HG03457 (cell line): ENCODE measurements around the gene CARS1.

Experiments
- ATAC-seq: cut with Tn5 transposase; IDR thresholded peaks from one replicate; pipeline ENCODE4 v1.9.1; 2021; ENCODE audit warnings: moderate number of reproducible peaks; ENCODE audit not compliant: unreplicated experiment

Gene CARS1

GRCh38 chr11:3057069-3057963 lies at the start of gene CARS1:
TSS of gene CARS1 (minus strand) at chr11:3057423. CDS start at chr11:3057367, 56 bp downstream.
- peak; percentile 93 for ATAC-seq

DNA sequence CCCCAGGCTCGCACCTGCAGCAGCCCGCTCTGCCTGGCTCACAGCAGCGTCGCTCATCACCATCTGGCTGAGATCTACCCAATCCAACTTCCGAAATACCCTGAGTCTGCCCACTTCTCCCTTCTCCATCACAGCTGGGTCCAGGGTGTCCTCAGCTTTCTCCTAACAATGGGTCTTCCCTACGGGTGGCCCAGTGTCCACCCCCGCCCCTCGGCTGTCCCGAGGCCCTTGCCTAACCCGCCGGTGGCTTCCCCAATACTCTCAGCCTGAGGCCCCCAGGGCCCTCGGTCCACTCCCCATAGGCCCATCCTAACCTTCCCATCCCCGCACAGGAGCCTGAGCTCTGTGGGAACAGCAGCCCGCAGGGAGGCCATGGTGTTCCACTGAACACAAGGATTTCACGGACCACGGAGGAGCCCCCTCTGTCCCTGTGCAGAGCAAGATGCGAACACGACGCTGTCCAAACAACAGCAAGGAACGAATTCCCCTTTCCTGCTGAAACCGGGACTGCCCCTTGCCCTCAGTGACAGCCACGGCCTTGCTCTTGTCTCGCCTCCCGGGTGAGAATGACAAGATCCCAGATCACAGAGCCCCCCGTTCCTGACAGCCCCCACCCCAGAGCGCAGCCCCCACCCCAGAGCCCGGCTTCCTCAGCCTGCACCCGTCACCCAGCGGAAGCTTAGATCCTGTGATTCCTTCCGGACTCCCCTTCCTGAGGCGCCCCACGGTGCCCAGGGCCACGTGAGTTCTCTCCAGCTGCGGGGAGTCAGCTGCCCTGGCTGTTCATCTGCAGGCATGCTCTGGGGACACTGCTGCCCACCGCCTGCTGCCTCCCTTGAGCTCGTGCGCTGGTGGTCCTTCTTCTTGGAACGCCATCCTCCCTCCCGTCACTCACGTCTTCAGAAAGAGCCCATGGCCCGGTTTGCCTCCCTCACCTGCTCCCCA lies 48.8 kb upstream of the CARS1 start:
- no peak for ATAC-seq

DNA sequence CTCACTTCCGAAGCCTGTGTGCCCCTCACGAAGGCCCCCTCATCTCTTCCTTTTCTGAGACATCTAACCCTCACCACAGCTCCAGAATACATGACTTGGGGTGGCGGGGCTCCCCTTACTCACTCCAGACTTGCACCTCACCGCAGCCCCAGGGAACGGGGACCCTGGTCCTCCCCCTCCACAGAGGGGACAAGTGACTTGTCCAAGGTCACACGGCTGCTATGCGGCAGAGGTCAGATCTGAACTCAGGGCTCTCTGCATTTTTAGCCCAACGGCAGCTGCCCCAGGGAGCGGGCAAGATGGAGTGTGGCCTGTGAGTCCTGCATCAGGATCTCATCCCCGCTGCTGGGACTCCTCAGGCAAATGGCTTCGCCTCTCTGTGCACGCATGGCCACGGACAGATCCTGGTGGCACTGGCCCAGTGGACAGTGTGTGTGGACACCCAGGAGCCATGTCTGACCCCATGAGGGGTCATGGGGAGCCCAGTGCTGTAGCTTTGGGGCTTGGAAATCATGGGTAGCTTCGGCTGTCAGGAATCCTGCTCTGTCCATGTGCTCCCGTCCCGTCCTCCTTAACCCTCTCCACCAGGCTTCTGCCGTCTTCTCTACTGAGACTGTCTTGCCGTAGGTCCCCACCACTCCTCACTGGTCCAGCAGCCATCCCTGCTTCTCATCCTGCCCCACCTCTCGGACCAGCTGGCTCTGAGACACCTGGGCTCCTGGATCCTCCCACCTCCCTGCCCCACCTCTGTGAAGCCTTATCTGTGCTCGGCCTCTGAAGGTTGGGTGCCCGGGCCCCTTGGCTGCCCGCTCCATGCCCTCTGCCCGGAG lies 48.0 kb upstream of the CARS1 start:
- ATAC-seq = no peak

- no peak for ATAC-seq
These were observed 47.0 kb upstream of the CARS1 start for GRCh38 chr11:3104051-3104714.

GRCh38 chr11:3103076-3103475 lies 45.9 kb upstream of the CARS1 start:
- ATAC-seq = no peak

GRCh38 chr11:3102641-3102921 lies 45.4 kb upstream of the CARS1 start:
- no peak for ATAC-seq

GRCh38 chr11:3101921-3102640 lies 44.9 kb upstream of the CARS1 start:
- no peak for ATAC-seq

DNA sequence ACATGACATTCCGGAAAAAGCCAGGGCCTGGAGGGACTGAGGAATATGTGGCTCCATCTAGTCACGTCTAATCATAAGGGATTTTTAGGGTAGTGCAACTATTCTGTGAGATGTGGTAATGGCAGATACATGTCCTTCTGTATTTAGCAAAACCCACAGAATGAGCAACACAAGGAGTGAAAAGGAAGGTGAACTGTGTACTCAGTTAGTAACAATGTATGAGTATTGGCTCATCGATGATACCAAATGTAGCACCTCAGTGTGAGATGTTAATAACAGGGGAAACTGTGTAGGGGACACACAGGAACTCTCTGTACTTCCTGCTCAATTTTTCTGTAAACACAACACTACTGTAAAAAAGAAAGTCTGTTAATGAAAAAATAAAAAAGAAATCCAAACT lies 42.0 kb upstream of the CARS1 start:
- no peak for ATAC-seq

DNA sequence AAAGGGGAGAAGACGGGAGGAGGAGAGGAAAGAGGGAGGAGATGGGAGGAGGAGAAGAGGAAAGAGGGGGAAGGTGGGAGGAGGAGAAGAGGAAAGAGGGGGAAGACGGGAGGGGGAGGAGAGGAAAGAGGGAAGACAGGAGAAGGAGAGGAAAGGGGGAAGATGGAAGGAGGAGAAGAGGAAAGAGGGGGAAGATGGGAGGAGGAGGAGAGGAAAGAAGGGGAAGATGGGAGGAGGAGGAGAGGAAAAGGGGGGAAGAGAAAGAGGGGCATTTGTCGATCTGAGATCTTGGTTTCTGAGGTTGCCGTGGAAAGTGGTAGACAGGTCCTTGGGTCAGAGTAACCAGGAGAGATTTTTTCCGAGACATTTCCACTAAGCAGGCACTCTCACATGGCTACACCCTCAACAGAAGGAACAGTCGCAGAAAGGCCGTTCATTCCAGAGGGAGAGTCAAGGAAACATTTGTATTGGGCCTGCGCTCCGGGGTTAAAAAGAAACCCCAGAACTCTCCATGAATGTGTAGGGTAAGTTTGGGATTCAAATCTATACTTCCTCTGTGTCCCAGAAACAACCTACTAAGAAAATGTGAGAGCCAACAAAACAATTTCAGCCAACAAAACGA lies 39.8 kb upstream of the CARS1 start:
- ATAC-seq = no peak

- no peak for ATAC-seq
These were observed 38.6 kb upstream of the CARS1 start for GRCh38 chr11:3095712-3096361.

DNA sequence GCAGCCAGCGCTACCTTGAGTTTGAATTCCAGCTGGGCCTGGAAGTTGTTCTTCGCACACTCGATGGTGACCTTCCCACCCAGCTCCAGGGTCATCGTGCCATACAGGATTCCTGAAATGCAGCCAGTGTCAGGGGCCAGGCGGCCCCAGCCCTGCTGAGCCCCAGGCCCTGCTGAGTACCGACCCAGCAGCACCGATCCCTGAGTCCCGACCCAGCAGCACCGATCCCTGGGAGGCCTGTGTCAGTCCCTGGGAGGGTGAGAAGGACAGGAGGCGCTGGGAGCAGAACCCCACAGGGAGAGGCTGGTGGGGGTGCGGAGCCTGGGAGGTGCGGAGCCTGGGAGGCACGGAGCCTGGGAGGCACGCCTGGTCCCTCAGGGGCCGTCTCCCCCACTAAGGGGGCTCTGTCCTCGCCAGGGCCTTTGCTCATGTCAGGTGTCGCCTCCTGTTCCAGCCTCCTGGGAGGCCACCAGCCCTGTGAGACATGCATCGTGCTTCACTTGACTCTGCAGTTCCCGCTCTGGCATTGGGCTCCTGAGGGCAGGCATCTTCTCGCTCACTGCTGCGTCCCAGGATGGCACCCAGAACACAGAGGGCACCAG lies 37.1 kb upstream of the CARS1 start:
- no peak for ATAC-seq

DNA sequence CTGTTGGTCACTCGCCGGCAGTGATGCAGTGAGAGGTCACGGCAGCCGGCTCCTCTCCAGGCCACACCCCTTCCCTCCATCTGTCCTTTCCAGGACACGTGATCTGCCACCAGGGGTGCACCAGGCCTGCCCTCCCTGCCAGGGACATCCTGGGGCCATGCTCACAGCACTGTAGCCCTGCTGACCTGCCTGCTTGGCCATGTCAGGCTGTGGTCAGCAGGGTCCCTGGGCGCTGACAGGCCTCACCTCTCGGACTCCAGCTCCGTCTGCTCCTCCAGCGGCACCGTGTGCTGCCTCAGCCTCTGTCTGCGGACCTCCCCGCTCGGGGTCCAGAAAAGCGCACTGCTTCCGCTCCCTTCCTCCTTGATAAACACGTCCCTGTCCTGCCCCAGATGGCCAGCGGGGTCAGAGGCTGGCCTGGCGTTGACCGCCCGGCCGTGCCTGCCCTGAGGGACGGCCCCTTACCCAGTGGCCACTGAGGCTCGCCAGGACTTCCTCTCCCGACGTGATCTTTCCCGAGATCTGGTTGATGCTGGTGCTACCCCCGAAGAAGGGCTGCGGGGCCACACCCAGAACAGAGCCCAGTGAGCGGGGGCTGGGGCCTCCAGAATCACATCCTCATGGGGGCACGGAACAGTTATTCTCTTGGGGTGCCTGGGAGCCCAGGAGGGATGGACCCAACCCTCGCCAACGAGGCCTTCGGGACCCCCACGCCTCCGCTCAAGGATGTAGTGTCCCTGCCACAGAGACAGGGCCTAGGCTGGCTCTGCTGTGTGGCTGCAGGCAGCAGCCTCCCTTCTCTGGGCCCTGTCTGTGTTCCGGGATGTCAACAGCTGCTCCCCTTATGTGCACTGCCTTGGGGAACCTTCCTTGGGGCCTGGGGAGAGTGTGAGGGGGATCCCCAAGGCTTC lies 36.3 kb upstream of the CARS1 start:
- no peak for ATAC-seq

GRCh38 chr11:3092603-3093141 lies 35.4 kb upstream of the CARS1 start:
- no peak for ATAC-seq

GRCh38 chr11:3091846-3092602 lies 34.8 kb upstream of the CARS1 start:
- no peak for ATAC-seq

GRCh38 chr11:3091081-3091845 lies 34.0 kb upstream of the CARS1 start:
- ATAC-seq = no peak
